Naive thymus-derived CD8-positive, alpha-beta T cell (primary cell): Measurements from ENCODE around the gene PHYKPL. TPM values are rescaled to one million over a fixed set of nuclear protein-coding genes. Genes with fewer than 3 reads are reported as not detected.

Experiments
- ATAC-seq, 2 donors: fragments of 150-1000 bp; cut with Tn5 transposase in 1 of 2; sonication (Bioruptor Pico), chemical (Tn5 transposase) in 1 of 2; 1 replicate in 1 of 2; 2 replicates in 1 of 2; pipeline ENCODE4 v1.10.0; 2021; ENCODE audit warnings: mild to moderate bottlenecking in 2 of 2, moderate library complexity in 2 of 2
- POLR2A ChIA-PET: fragments of 350-600 bp; sonication (Branson Sonifier 250); formaldehyde crosslinking; loops from one replicate; lab custom pipeline; 2021; ENCODE audit warnings: antibody characterized with exemption; lab: Charles Lee
- DNase-seq, 10 donors: peaks; one replicate each; pipeline versions ENCODE4 v3.0.0 to v3.0.0-alpha.2; 2020 to 2022
- H3K27ac Mint-ChIP-seq, 10 donors: one replicate each; pipeline ENCODE4 v1.8.0; 2020 to 2022; ENCODE audit warnings: mild to moderate bottlenecking in 10 of 10, mixed read lengths in 10 of 10, moderate library complexity in 4 of 10, inconsistent platforms in 1 of 10
- H3K27me3 Mint-ChIP-seq, 5 donors: one replicate each; pipeline ENCODE4 v1.8.0; 2021 to 2022; ENCODE audit warnings: mixed read lengths in 5 of 5
- H3K36me3 Mint-ChIP-seq, 3 donors: one replicate each; pipeline ENCODE4 v1.8.0; 2020 to 2022; ENCODE audit warnings: mixed read lengths in 3 of 3, mild to moderate bottlenecking in 2 of 3, inconsistent platforms in 1 of 3
- H3K4me1 Mint-ChIP-seq, 4 donors: one replicate each; pipeline ENCODE4 v1.8.0; 2021 to 2022; ENCODE audit warnings: mixed read lengths in 4 of 4
- H3K4me3 Mint-ChIP-seq, 10 donors: one replicate each; pipeline ENCODE4 v1.8.0; 2020 to 2022; ENCODE audit warnings: mild to moderate bottlenecking in 10 of 10, mixed read lengths in 10 of 10, moderate library complexity in 6 of 10, inconsistent platforms in 1 of 10
- H3K9me3 Mint-ChIP-seq, 9 donors: one replicate each; pipeline ENCODE4 v1.8.0; 2020 to 2022; ENCODE audit warnings: mixed read lengths in 9 of 9, mild to moderate bottlenecking in 3 of 9, inconsistent platforms in 1 of 9, moderate library complexity in 1 of 9
- polyA plus RNA-seq, 3 donors: library from polyadenylated mRNA; unstranded; fragments of 300-500 nt; fragmentation: Illumina TruSeq; gene quantifications; one replicate each; pipeline ENCODE4 v1.2.3, GENCODE V29; 2021
- total RNA-seq, 8 experiments: library from RNA in 2 of 8; stranded (reverse) in 2 of 8; gene quantifications; one replicate each; pipeline ENCODE4 v1.2.3 and lab custom pipeline; 2021 to 2026

The PHYKPL gene
- total and polyA plus RNA-seq, 5 experiments from 2014 or later = 41.1 to 229 (median 51.8) TPM

GRCh38 chr5:178273665-178274541 lies 41.3 kb upstream of the PHYKPL start:
- no peak for ATAC-seq
- POLR2A ChIA-PET = no interaction called here
- no peaks in the 10 kb centered on the region for H3K36me3 Mint-ChIP-seq
- peak overlapping the region in 2 of 10 donors; percentile 55 to 72 for H3K27ac Mint-ChIP-seq
- H3K4me3 Mint-ChIP-seq = no peak overlapping the region
- no peaks in the 10 kb centered on the region for H3K4me1 Mint-ChIP-seq
- peak in 1 of 10 donors; percentile 58 for DNase-seq
- no peaks in the 10 kb centered on the region for H3K9me3 Mint-ChIP-seq
- peaks cover 0 to 2% (median 0%) of the 10 kb centered on the region in 5 donors for H3K27me3 Mint-ChIP-seq

DNA sequence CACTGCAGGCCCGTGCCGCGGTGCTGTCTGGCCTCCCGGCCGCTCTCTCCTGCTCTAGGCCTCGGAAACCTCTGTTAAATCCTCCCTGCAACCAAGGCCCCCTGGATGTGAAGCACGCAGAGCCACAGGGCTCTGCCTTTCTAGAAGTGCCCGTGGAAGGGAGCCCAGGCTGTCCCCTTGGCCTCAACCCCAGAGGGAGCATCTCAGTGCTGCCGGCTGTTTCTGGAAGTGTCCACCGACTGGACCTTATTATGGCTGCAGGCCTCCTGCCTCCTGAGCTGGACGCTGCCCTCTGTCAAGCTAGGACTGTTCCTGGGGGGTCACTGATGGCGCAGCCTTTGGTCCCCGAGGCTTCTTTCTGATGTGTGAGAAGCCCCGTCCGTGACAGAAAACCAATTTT lies 40.4 kb upstream of the PHYKPL start:
- ATAC-seq = no peak
- DNase-seq = peak in 1 of 10 donors; percentile 14
- POLR2A ChIA-PET = no interaction called here
- no peak overlapping the region for H3K4me3 Mint-ChIP-seq
- H3K4me1 Mint-ChIP-seq = no peaks in the 10 kb centered on the region
- H3K36me3 Mint-ChIP-seq = no peaks in the 10 kb centered on the region
- H3K27ac Mint-ChIP-seq = no peak overlapping the region
- no peaks in the 10 kb centered on the region for H3K9me3 Mint-ChIP-seq
- H3K27me3 Mint-ChIP-seq = peaks cover 0 to 2% (median 0%) of the 10 kb centered on the region in 5 donors

DNA sequence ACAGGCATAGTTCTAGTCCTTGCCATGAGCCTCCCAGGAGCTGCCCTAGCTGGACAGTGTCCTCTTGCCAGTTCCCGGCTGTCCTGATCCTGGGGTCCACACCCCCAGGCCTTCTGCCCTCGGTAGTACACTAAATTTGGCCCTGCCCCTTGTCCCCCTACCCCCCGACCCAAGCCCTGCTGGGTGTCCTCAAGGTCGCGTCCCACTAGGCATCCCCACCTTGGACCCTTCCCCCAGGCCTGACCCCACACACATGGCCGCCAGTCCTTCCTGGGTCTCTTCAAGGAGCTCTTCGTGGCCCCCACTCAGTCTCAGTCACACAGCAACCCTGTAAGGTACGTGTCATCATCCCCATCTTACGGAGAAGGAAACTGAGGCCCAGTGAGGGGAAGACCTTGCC lies 40.0 kb upstream of the PHYKPL start:
- H3K36me3 Mint-ChIP-seq = no peaks in the 10 kb centered on the region
- no peak overlapping the region for H3K27ac Mint-ChIP-seq
- peaks cover 0 to under 1% (median 0%) of the 10 kb centered on the region in 5 donors for H3K27me3 Mint-ChIP-seq
- peak in 1 of 10 donors; percentile 40 for DNase-seq
- no peak for ATAC-seq
- H3K4me1 Mint-ChIP-seq = no peaks in the 10 kb centered on the region
- POLR2A ChIA-PET = no interaction called here
- no peaks in the 10 kb centered on the region for H3K9me3 Mint-ChIP-seq
- H3K4me3 Mint-ChIP-seq = no peak overlapping the region

DNA sequence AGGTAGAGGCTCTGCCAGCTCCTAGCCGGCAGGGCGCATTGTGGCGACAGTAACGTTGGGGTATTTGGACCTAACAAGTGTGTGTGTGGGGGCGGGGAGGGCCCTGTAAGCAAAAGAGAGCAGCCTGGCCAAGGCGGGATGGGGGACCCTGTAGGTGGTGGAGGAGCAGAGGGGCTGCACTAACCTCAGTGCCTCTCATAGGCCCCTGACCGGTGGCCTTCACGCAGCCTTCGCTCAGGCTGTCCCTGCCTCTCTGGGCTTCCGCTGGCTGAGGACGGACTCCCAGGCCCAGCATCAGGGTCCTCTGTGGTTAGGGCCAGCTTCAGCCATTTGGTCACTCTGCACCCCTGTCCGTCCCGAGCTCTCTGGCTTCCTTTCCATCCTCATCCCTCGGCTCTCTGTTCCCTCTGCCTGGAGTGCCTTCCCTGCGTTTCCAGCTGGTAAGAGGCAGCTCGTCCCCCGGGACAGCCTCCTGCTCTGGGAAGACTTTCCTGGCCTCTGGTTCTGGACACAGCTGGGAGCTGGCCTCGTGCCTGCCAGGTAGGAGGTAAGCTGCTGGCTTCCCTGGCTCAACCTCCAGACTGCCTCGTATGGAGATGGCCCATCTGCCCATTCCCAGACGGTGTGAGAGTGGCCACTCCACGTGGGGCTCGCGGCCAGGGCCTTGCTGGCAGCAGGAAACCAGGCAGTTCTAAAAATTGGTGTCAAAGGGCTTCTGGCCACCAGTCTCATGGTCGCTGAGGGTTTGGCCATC lies 39.3 kb upstream of the PHYKPL start:
- Mint-ChIP-seq H3K27me3 (no peaks in the 10 kb centered on the region), H3K27ac (peak overlapping the region in 1 of 10 donors; percentile 2), H3K36me3 (no peaks in the 10 kb centered on the region), H3K9me3 (no peaks in the 10 kb centered on the region), H3K4me1 (peaks cover 0 to 2% (median 0%) of the 10 kb centered on the region in 4 donors), H3K4me3 (no peak overlapping the region)
- DNase-seq (no peak), ATAC-seq (no peak)
- POLR2A ChIA-PET = no interaction called here

DNA sequence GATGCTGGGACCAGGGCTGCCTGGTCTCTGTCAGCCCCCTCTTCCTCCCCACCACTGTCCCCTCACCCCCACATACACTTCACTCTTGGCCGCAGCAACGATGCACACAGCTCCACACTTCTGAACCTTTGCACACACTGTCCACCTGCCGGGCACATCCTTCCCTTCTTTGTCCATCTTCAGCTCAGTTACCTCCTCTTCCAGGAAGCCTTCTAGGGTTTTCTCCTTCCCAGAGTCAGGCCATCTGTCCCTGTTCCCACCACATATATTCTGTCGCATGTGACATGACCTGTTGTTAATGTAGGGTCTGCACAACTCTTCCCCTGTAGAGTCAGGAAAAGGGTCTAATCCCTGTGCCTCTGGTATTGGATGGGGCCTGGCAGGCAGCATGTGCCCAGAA lies 38.6 kb upstream of the PHYKPL start:
- Mint-ChIP-seq H3K27ac (peak overlapping the region in 2 of 10 donors; percentile 2 to 60), H3K4me1 (peaks cover 0 to 2% (median 0%) of the 10 kb centered on the region in 4 donors), H3K4me3 (no peak overlapping the region), H3K27me3 (no peaks in the 10 kb centered on the region), H3K36me3 (no peaks in the 10 kb centered on the region), H3K9me3 (no peaks in the 10 kb centered on the region)
- POLR2A ChIA-PET = no interaction called here
- DNase-seq (no peak), ATAC-seq (no peak)

DNA sequence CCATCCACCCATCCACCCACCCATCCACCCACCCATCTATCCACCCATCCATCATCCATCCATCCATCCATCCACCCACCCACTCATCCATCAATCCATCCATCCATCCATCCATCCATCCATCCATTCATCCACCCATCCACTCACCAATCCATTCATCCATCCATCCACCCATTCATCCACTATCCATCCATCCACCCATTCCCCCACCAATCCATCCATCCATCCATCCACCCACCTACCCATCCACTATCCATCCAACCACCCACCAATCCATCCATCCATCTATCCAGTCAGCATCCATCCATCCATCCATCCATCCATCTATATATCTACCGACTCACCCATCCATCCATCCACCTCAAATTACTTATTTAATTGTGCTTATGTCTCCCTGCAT lies 36.9 kb upstream of the PHYKPL start:
- Mint-ChIP-seq H3K36me3 (no peaks in the 10 kb centered on the region), H3K9me3 (no peaks in the 10 kb centered on the region), H3K27me3 (no peaks in the 10 kb centered on the region), H3K27ac (peak overlapping the region in 1 of 10 donors; percentile 83), H3K4me3 (no peak overlapping the region), H3K4me1 (peaks cover 0 to 2% (median 0%) of the 10 kb centered on the region in 4 donors)
- POLR2A ChIA-PET = no interaction called here
- DNase-seq = no peak
- no peak for ATAC-seq

GRCh38 chr5:178267876-178268275 lies 35.3 kb upstream of the PHYKPL start:
- Mint-ChIP-seq H3K4me1 (peaks cover 0 to 2% (median 0%) of the 10 kb centered on the region in 4 donors), H3K27me3 (no peaks in the 10 kb centered on the region), H3K36me3 (no peaks in the 10 kb centered on the region), H3K27ac (no peak overlapping the region), H3K9me3 (peaks cover 0 to 3% (median 0%) of the 10 kb centered on the region in 9 donors), H3K4me3 (no peak overlapping the region)
- ATAC-seq = no peak
- POLR2A ChIA-PET = no interaction called here
- DNase-seq = no peak

- no peak for ATAC-seq
- Mint-ChIP-seq H3K27me3 (no peaks in the 10 kb centered on the region), H3K27ac (peak overlapping the region in 1 of 10 donors; percentile 22), H3K9me3 (peaks cover 0 to 3% (median 0%) of the 10 kb centered on the region in 9 donors), H3K36me3 (no peaks in the 10 kb centered on the region), H3K4me3 (no peak overlapping the region), H3K4me1 (peaks cover 0 to 2% (median 0%) of the 10 kb centered on the region in 4 donors)
- POLR2A ChIA-PET = no interaction called here
- no peak for DNase-seq
Measured at GRCh38 chr5:178267245-178267644, 34.6 kb upstream of the PHYKPL start.

DNA sequence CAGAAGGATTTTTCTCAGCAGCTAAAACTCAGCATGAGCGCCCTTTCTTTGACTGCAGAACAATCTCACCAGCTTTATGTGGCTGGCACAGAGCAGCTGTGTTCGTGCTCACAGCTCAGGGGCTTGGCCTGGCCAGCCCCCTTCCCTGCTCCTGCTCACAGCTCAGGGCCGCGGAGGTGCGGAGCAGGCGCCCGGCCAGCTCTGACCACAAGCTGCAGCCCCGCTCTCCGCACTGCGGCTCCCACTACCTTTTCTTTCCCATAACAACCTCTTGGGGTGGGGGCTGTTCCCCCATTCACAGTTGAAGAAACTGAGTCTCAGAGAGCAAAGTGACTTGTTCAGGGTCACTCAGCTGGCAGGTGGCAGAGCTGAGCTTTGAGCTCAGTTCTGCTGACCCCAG lies 34.0 kb upstream of the PHYKPL start:
- DNase-seq (no peak), ATAC-seq (no peak)
- Mint-ChIP-seq H3K4me3 (no peak overlapping the region), H3K9me3 (peaks cover 0 to 3% (median 0%) of the 10 kb centered on the region in 9 donors), H3K27ac (no peak overlapping the region), H3K4me1 (peaks cover 0 to 2% (median 0%) of the 10 kb centered on the region in 4 donors), H3K36me3 (no peaks in the 10 kb centered on the region), H3K27me3 (no peaks in the 10 kb centered on the region)
- POLR2A ChIA-PET = no interaction called here

GRCh38 chr5:178265746-178266145 lies 33.1 kb upstream of the PHYKPL start:
- ATAC-seq (no peak), DNase-seq (no peak)
- peaks cover 0 to 3% (median 0%) of the 10 kb centered on the region in 9 donors for H3K9me3 Mint-ChIP-seq
- no peaks in the 10 kb centered on the region for H3K36me3 Mint-ChIP-seq
- POLR2A ChIA-PET = no interaction called here
- H3K4me3 Mint-ChIP-seq = no peak overlapping the region
- peaks cover 0 to 4% (median 0%) of the 10 kb centered on the region in 4 donors for H3K4me1 Mint-ChIP-seq
- H3K27me3 Mint-ChIP-seq = no peaks in the 10 kb centered on the region
- no peak overlapping the region for H3K27ac Mint-ChIP-seq

DNA sequence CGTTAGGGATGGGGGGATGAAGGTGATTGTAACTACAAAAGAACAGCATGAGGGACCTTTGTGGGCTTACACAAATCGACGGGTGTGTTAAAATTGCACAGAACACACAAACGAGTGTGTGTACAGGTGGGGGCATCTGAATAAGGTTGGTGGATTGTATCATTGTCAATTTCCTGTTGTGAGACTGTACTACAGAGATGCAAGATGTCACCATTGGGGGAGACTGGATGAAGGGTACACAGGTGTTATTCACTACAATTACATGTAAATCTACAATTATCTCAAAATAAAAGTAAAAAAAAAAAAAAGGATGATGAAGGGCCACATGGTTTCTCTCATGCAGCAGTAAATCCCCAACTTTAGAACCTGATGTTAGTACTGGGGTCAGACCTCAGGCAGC lies 31.4 kb upstream of the PHYKPL start:
- POLR2A ChIA-PET = no interaction called here
- Mint-ChIP-seq H3K27me3 (no peaks in the 10 kb centered on the region), H3K36me3 (no peaks in the 10 kb centered on the region), H3K4me1 (peaks cover 0 to 4% (median 1%) of the 10 kb centered on the region in 4 donors), H3K27ac (no peak overlapping the region), H3K9me3 (peaks cover 0 to 3% (median 0%) of the 10 kb centered on the region in 9 donors), H3K4me3 (no peak overlapping the region)
- no peak for ATAC-seq
- no peak for DNase-seq

- ATAC-seq = no peak
Measured at GRCh38 chr5:178261666-178262600, 29.3 kb upstream of the PHYKPL start.

More at GRCh38 chr5:178261666-178262600, 29.3 kb upstream of the PHYKPL start:
- peak overlapping the region in 2 of 10 donors; percentile 38 to 55 for H3K27ac Mint-ChIP-seq
- no peaks in the 10 kb centered on the region for H3K36me3 Mint-ChIP-seq
- POLR2A ChIA-PET = no interaction called here
- no peaks in the 10 kb centered on the region for H3K27me3 Mint-ChIP-seq
- no peak for DNase-seq
- H3K4me3 Mint-ChIP-seq = no peak overlapping the region
- peaks cover 0 to 3% (median 0%) of the 10 kb centered on the region in 9 donors for H3K9me3 Mint-ChIP-seq
- H3K4me1 Mint-ChIP-seq = peaks cover 0 to 6% (median 2%) of the 10 kb centered on the region in 4 donors
